ENCODE data around the gene GPR3. TPM values are rescaled to one million over a fixed set of nuclear protein-coding genes. Genes with fewer than 3 reads are reported as not detected.
A peak's percentile ranks its signal among the peaks of the same experiment; 100 is the strongest.

Gene GPR3
- total RNA-seq, 1 experiment from 2014 or later, result not detected

GRCh38 chr1:27391511-27392095 lies 819 bp upstream of the GPR3 start:
- H3K4me3 ChIP-seq, result no peak overlapping the region; the same call in 1 of the 2 replicates
- H3K9me3 ChIP-seq, result no peaks in the 10 kb centered on the region
- no peak for DNase-seq
- no peaks in the 10 kb centered on the region for H3K27me3 ChIP-seq
- H3K36me3 ChIP-seq, result no peaks in the 10 kb centered on the region

- DNase-seq, result peak; percentile 26
- H3K4me3 ChIP-seq, result peak overlapping the region; percentile 78
- H3K27me3 ChIP-seq, result no peaks in the 10 kb centered on the region
- no peaks in the 10 kb centered on the region for H3K36me3 ChIP-seq
- H3K9me3 ChIP-seq, result no peaks in the 10 kb centered on the region
Observed at GRCh38 chr1:27392778-27393635, 585 bp downstream of the GPR3 start.

DNA sequence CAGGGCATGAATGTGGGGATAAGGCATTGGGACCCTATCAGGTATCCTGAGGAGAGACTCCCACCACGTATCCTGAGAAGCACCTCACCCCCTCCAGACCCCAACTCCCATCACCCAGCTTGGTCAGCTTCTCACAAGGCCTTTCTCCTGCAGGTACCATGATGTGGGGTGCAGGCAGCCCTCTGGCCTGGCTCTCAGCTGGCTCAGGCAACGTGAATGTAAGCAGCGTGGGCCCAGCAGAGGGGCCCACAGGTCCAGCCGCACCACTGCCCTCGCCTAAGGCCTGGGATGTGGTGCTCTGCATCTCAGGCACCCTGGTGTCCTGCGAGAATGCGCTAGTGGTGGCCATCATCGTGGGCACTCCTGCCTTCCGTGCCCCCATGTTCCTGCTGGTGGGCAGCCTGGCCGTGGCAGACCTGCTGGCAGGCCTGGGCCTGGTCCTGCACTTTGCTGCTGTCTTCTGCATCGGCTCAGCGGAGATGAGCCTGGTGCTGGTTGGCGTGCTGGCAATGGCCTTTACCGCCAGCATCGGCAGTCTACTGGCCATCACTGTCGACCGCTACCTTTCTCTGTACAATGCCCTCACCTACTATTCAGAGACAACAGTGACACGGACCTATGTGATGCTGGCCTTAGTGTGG lies 1.3 kb downstream of the GPR3 start:
- H3K9me3 ChIP-seq, result no peaks in the 10 kb centered on the region
- H3K27me3 ChIP-seq, result no peaks in the 10 kb centered on the region
- no peak for DNase-seq
- no peaks in the 10 kb centered on the region for H3K36me3 ChIP-seq
- H3K4me3 ChIP-seq, result no peak overlapping the region

GRCh38 chr1:27394282-27394658 lies 1.8 kb downstream of the GPR3 start:
- DNase-seq, result no peak
- H3K36me3 ChIP-seq, result no peaks in the 10 kb centered on the region

GRCh38 chr1:27394925-27395324 lies 2.5 kb downstream of the GPR3 start:
- no peak for DNase-seq
- Histone ChIP-seq H3K4me3 (no peak overlapping the region), H3K9me3 (no peaks in the 10 kb centered on the region), H3K27me3 (no peaks in the 10 kb centered on the region), H3K36me3 (no peaks in the 10 kb centered on the region)

More at GRCh38 chr1:27394282-27394658, 1.8 kb downstream of the GPR3 start:
- Histone ChIP-seq H3K9me3 (no peaks in the 10 kb centered on the region), H3K4me3 (no peak overlapping the region), H3K27me3 (no peaks in the 10 kb centered on the region)

DNA sequence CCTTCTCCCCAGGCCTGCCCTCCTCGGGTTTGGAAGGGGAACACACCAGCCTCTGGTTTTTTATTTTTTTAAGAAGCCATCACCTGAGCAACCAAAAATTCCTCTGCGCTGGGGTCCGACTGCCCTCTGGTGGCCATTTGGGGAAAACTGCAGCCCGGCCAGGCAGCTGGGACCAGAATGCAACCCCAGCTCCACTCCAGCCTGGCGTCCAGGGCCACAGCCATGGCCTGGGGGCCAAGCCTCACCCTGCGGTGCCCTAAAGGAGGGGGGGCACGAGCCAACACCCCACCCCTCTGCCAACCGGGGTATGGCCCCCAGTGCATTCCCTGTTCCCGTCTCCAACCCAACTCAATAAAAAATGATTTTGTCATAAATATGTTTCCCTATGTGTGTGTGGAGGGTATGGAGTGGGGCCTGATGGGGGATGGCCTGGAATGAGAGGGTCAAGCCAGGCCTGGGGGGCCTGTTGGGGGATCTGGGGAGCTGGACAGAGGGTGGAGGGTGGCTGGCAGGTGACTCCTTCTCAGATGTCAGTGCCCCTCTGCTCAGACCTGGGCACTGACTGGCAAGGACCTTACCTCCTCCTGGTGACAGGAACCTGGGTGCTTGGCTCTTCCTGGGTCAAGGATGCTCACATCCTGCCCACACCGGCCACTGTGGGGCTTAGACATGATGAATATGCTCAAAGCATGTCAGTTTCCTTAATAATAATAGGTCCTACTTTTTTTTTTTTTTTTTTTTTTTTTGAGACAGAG lies 3.2 kb downstream of the GPR3 start:
- H3K36me3 ChIP-seq, result no peaks in the 10 kb centered on the region
- no peak overlapping the region for H3K4me3 ChIP-seq
- H3K9me3 ChIP-seq, result no peaks in the 10 kb centered on the region
- peak; percentile 60 for DNase-seq
- no peaks in the 10 kb centered on the region for H3K27me3 ChIP-seq

- Histone ChIP-seq H3K27me3 (no peaks in the 10 kb centered on the region), H3K36me3 (no peaks in the 10 kb centered on the region; the same call in 1 of the 2 replicates), H3K9me3 (no peaks in the 10 kb centered on the region), H3K4me3 (no peak overlapping the region)
- DNase-seq, result no peak
Observed at GRCh38 chr1:27397110-27397509, 4.7 kb downstream of the GPR3 start.

DNA sequence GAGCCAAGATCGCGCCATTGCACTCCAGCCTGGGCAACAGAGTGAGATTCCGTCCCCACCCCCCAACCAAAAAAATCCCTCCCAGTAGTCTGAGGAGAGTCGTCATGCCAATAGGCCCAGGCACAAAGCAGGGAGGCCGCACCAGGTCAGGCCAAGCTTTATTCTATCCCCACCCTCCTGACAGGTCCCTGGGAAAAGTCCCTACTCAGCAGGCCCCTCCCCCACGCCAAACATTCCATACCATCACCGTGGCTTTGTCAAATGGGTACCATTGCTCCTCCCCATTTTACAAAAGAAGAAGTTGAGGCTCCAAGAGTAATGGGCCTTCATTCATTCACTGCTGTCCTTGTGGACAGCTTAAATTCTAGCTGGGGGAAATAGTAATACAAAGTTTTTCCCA lies 5.3 kb downstream of the GPR3 start:
- H3K9me3 ChIP-seq, result no peaks in the 10 kb centered on the region
- H3K4me3 ChIP-seq, result no peak overlapping the region
- H3K36me3 ChIP-seq, result no peaks in the 10 kb centered on the region; the same call in 1 of the 2 replicates
- no peak for DNase-seq
- H3K27me3 ChIP-seq, result no peaks in the 10 kb centered on the region

GRCh38 chr1:27398405-27399149 lies 6.2 kb downstream of the GPR3 start:
- peaks cover 2% of the 10 kb centered on the region for H3K36me3 ChIP-seq

GRCh38 chr1:27399251-27400025 lies 7.0 kb downstream of the GPR3 start:
- H3K4me3 ChIP-seq, result no peak overlapping the region
- H3K9me3 ChIP-seq, result no peaks in the 10 kb centered on the region
- H3K27me3 ChIP-seq, result no peaks in the 10 kb centered on the region
- DNase-seq, result no peak
- H3K36me3 ChIP-seq, result peaks cover 4% of the 10 kb centered on the region

More at GRCh38 chr1:27398405-27399149, 6.2 kb downstream of the GPR3 start:
- no peak overlapping the region for H3K4me3 ChIP-seq
- no peak for DNase-seq
- no peaks in the 10 kb centered on the region for H3K27me3 ChIP-seq
- no peaks in the 10 kb centered on the region for H3K9me3 ChIP-seq

DNA sequence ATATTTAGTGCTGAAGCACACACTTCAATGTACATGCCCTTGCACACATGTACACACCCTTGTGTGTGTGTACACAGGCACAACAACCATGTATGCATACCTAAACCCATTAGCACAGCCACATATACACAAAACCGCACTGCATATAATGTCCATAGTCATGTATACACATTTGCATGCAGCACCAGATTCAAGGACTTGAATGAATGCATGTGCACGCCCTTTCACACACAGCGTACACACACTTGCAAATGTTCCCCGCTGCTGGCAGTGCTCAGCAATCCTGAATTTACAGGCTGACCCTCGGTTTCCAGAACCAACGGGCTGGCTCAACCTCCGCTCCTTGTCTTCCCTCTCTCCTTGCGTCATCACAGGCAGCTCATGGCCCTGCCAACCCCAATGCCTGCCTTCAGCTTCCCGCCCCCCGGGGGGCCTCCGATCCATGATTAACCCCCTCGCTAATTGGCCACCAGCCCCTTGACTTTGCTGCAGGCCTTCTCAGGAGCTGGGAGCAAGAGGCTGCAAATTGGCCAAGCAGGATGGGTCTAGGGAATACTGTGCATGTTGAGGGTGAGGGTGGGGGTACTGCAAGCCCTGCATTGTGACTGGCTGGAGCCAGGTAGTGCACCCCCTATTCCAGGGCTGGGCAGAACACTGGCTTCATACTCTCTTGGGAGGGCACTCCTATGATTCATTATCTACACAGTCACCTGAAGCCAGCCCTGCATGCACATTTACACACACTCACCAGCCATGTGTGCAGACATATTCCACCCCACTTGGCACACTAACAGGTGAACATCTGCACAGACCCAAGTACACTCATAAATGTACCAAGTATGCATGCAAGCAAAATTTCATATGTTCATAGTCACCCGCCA lies 7.9 kb downstream of the GPR3 start:
- peaks cover 4% of the 10 kb centered on the region for H3K36me3 ChIP-seq
- DNase-seq, result no peak
- no peaks in the 10 kb centered on the region for H3K9me3 ChIP-seq
- no peaks in the 10 kb centered on the region for H3K27me3 ChIP-seq
- no peak overlapping the region for H3K4me3 ChIP-seq

DNA sequence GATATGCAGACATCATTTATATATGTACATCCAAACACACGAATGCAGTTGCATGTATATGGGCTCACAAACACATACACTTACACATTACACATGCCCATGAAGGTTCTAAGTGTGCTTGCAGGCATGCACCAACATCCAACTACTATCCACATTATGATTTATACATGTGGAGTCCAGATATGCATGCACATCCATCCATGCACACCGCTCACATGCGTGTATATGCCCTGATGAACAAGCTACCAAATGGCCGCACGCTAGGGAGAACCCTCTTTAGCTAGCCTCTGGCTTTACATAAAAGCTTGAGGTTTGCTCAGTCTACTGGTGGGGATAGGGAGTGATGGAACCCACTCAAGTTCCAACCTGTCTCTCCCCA lies 8.5 kb downstream of the GPR3 start:
- no peak for DNase-seq
- Histone ChIP-seq H3K27me3 (no peaks in the 10 kb centered on the region), H3K9me3 (no peaks in the 10 kb centered on the region), H3K36me3 (peaks cover 4% of the 10 kb centered on the region), H3K4me3 (no peak overlapping the region)

- Histone ChIP-seq H3K36me3 (peaks cover 10% of the 10 kb centered on the region), H3K4me3 (no peak overlapping the region), H3K27me3 (no peaks in the 10 kb centered on the region), H3K9me3 (no peaks in the 10 kb centered on the region)
- DNase-seq, result peak; percentile 52
Observed at GRCh38 chr1:27402349-27402754, 9.9 kb downstream of the GPR3 start.

DNA sequence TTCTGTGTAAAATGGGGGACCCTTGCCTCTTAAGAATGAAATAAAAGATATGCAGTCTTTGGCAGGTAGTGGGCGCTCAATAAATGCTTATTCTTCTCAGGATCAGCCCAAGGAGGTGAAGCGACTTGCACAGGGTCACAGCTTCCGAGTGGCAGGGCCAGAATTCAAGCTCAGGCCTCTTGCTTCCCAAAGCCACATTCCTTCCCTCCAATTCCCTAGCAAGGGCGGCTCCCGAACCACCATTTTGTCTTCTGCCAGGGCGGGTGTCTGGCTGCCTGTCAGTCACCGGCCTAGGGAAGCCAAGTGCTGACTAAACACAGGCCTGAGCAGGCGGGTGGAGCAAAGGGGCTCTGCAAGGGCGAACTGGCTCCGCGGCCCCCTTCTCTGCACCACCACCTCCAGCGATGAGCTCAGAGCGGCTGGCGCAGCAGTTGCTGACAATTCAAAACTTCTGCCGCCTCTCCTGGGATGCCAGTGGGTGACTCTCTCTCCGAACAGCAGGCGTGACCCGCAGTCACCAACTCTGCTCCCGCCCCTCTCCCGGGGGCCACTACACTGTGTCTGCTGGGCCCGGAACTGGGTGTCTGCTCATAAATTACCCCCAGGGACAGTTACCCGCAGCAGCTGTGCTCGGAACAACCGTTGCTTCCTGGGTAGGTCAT lies 10.8 kb downstream of the GPR3 start:
- Histone ChIP-seq H3K4me3 (no peak overlapping the region), H3K27me3 (no peaks in the 10 kb centered on the region), H3K9me3 (no peaks in the 10 kb centered on the region), H3K36me3 (peaks cover 17% of the 10 kb centered on the region)
- peak; percentile 59 for DNase-seq
